Gastroesophageal sphincter (tissue), 3 donors: ENCODE results near the gene SDSL.

ENCODE experiments used
- POLR2A ChIP-seq, 2 donors: fragments of 450-650 bp; IDR thresholded peaks; one replicate each; pipeline ENCODE4 v1.6.1; 2017; ENCODE audit warnings: antibody characterized with exemption in 2 of 2, mild to moderate bottlenecking in 2 of 2, moderate library complexity in 1 of 2
- POLR2AphosphoS5 ChIP-seq: sonication (generic); formaldehyde crosslinking; IDR thresholded peaks from one replicate; pipeline ENCODE4 v1.6.1; 2017; ENCODE audit warnings: antibody characterized with exemption
- TF ChIP-seq, protein P1 (sequence below), 4 experiments: fragments of 200-600 bp in 2 of 4; fragments of 450-650 bp in 2 of 4; sonication (generic) in 1 of 4; IDR thresholded peaks; one replicate each; pipeline ENCODE4 v1.5.1; 2017 to 2019; ENCODE audit warnings: antibody characterized with exemption in 4 of 4, mild to moderate bottlenecking in 2 of 4, moderate library complexity in 2 of 4

GRCh38 chr12:113418213-113418879 is 3.8 kb upstream of the SDSL start:
- peak; percentile 16 for TF ChIP-seq POLR2AphosphoS5
- no peak for TF ChIP-seq POLR2A (IDR thresholded peaks at IDR 0.05)
- TF ChIP-seq, protein P1, sequence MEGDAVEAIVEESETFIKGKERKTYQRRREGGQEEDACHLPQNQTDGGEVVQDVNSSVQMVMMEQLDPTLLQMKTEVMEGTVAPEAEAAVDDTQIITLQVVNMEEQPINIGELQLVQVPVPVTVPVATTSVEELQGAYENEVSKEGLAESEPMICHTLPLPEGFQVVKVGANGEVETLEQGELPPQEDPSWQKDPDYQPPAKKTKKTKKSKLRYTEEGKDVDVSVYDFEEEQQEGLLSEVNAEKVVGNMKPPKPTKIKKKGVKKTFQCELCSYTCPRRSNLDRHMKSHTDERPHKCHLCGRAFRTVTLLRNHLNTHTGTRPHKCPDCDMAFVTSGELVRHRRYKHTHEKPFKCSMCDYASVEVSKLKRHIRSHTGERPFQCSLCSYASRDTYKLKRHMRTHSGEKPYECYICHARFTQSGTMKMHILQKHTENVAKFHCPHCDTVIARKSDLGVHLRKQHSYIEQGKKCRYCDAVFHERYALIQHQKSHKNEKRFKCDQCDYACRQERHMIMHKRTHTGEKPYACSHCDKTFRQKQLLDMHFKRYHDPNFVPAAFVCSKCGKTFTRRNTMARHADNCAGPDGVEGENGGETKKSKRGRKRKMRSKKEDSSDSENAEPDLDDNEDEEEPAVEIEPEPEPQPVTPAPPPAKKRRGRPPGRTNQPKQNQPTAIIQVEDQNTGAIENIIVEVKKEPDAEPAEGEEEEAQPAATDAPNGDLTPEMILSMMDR (IDR thresholded peaks at IDR 0.05): no peak
